Esophagus squamous epithelium (tissue), 4 donors: ENCODE data around the gene EVA1B.

Experiments used
- POLR2A ChIP-seq, 4 donors: fragments of 450-650 bp; IDR thresholded peaks; one replicate each; pipeline ENCODE4 v1.6.1; 2017; ENCODE audit warnings: antibody characterized with exemption in 4 of 4, mild to moderate bottlenecking in 4 of 4, moderate library complexity in 3 of 4
- TF ChIP-seq, protein P1 (sequence below), 6 experiments: fragments of 450-650 bp in 4 of 6; fragments of 200-600 bp in 2 of 6; sonication (generic) in 2 of 6; IDR thresholded peaks; one replicate each; pipeline ENCODE4 v1.5.1; 2016 to 2019; ENCODE audit warnings: antibody characterized with exemption in 6 of 6, mild to moderate bottlenecking in 4 of 6, moderate library complexity in 4 of 6

- TF ChIP-seq, protein P1, sequence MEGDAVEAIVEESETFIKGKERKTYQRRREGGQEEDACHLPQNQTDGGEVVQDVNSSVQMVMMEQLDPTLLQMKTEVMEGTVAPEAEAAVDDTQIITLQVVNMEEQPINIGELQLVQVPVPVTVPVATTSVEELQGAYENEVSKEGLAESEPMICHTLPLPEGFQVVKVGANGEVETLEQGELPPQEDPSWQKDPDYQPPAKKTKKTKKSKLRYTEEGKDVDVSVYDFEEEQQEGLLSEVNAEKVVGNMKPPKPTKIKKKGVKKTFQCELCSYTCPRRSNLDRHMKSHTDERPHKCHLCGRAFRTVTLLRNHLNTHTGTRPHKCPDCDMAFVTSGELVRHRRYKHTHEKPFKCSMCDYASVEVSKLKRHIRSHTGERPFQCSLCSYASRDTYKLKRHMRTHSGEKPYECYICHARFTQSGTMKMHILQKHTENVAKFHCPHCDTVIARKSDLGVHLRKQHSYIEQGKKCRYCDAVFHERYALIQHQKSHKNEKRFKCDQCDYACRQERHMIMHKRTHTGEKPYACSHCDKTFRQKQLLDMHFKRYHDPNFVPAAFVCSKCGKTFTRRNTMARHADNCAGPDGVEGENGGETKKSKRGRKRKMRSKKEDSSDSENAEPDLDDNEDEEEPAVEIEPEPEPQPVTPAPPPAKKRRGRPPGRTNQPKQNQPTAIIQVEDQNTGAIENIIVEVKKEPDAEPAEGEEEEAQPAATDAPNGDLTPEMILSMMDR (IDR thresholded peaks at IDR 0.05) = no peak
- TF ChIP-seq POLR2A (IDR thresholded peaks at IDR 0.05) = no peak
Observed at GRCh38 chr1:36326499-36326898, 3.1 kb upstream of the EVA1B start.
